Fibroblast of the aortic adventitia (primary cell): ENCODE data around the gene ABTB2. TPM values are rescaled to one million over a fixed set of nuclear protein-coding genes. Genes with fewer than 3 reads are reported as not detected.
A peak's percentile ranks its signal among the peaks of the same experiment; 100 is the strongest.

Experiments used
- DNase-seq: peaks from one replicate; pipeline ENCODE4 v3.0.0-alpha.2; 2010; ENCODE audit warnings: low read depth
- H3K4me3 ChIP-seq: 2 replicates; pipeline ENCODE4 v1.5.1; 2011; ENCODE audit warnings: low read depth, mild to moderate bottlenecking, control low read depth, low read length, moderate library complexity
- CTCF ChIP-seq: IDR thresholded peaks from 2 replicates; pipeline ENCODE4 v1.5.1; 2011; ENCODE audit warnings: mild to moderate bottlenecking, low read length, control low read depth, inconsistent platforms; ENCODE audit not compliant: insufficient read depth
- total RNA-seq: library from RNA; depleted of rRNA; stranded (reverse); fragments of >200 nt; gene quantifications from 2 replicates; pipeline ENCODE4 v1.2.3, GENCODE V29; 2012; ENCODE audit warnings: low replicate concordance

The ABTB2 gene
- total RNA-seq, 1 donor: 1.7 TPM

- DNase-seq: no peak
- no peak overlapping the region for H3K4me3 ChIP-seq
- TF ChIP-seq CTCF: no peak
Observed at GRCh38 chr11:34314176-34314575, 43.6 kb downstream of the ABTB2 start.

- no peak for TF ChIP-seq CTCF
- no peak for DNase-seq
Observed at GRCh38 chr11:34313099-34313517, 44.7 kb downstream of the ABTB2 start.

GRCh38 chr11:34311126-34311525, 46.7 kb downstream of the ABTB2 start:
- H3K4me3 ChIP-seq: no peak overlapping the region
- no peak for TF ChIP-seq CTCF
- DNase-seq: no peak

More at GRCh38 chr11:34313099-34313517, 44.7 kb downstream of the ABTB2 start:
- no peak overlapping the region for H3K4me3 ChIP-seq

- no peak for DNase-seq
- TF ChIP-seq CTCF: no peak
- H3K4me3 ChIP-seq: no peak overlapping the region
Observed at GRCh38 chr11:34309965-34310364, 47.8 kb downstream of the ABTB2 start.

GRCh38 chr11:34308913-34309585, 48.8 kb downstream of the ABTB2 start:
- peak; percentile 15 for TF ChIP-seq CTCF
- H3K4me3 ChIP-seq: no peak overlapping the region
- DNase-seq: peak; percentile 88

- H3K4me3 ChIP-seq: no peak overlapping the region
- no peak for DNase-seq
- no peak for TF ChIP-seq CTCF
Observed at GRCh38 chr11:34308049-34308912, 49.5 kb downstream of the ABTB2 start.
